ENCODE measurements around the gene ATG10.

DNA sequence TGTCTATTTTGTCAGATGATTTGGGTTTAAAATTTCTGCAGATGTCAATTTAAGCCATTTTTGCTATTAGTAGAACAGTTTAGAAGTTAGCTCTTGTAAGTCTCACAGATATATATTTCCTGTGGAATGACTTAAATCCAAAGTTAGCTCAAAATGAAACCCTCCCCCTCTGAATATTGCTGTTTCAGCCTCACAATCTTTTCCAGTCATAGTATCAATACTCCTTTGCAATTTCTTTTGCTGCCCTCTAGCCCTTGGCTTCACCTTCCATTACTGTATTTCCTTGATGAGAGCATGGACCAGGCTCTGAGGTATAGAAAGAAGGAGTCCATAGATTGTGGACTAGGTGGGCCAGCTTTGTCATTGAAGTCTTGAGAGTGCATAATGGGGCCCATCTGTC lies 124.4 kb downstream of the ATG10 start:
- TF ChIP-seq, protein P1, sequence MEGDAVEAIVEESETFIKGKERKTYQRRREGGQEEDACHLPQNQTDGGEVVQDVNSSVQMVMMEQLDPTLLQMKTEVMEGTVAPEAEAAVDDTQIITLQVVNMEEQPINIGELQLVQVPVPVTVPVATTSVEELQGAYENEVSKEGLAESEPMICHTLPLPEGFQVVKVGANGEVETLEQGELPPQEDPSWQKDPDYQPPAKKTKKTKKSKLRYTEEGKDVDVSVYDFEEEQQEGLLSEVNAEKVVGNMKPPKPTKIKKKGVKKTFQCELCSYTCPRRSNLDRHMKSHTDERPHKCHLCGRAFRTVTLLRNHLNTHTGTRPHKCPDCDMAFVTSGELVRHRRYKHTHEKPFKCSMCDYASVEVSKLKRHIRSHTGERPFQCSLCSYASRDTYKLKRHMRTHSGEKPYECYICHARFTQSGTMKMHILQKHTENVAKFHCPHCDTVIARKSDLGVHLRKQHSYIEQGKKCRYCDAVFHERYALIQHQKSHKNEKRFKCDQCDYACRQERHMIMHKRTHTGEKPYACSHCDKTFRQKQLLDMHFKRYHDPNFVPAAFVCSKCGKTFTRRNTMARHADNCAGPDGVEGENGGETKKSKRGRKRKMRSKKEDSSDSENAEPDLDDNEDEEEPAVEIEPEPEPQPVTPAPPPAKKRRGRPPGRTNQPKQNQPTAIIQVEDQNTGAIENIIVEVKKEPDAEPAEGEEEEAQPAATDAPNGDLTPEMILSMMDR (IDR thresholded peaks at IDR 0.05) = no peak
- TF ChIP-seq POLR2A (IDR thresholded peaks at IDR 0.05) = no peak

Measured in thyroid gland (tissue), 4 donors.